ENCODE measurements around the gene PRR4. TPM values are rescaled to one million over a fixed set of nuclear protein-coding genes. Genes with fewer than 3 reads are reported as not detected.

Gene PRR4
- total RNA-seq, result 0.73 and 3.0 TPM in 2 replicates

GRCh38 chr12:10849425-10849878 lies at the start of gene PRR4:
TSS of gene PRR4 (minus strand) at chr12:10849475. CDS start at chr12:10849437, 38 bp downstream.

GRCh38 chr12:10884086-10884725 lies 34.9 kb upstream of the PRR4 start, which contains the start of gene PRH1:
TSS of gene PRH1 (minus strand) at chr12:10884255. CDS start at chr12:10884217, 38 bp downstream.

GRCh38 chr12:10826258-10826657 lies 23.0 kb downstream of the PRR4 start, which contains the start of gene TAS2R10:
TSS of gene TAS2R10 (minus strand) at chr12:10826358. CDS start at chr12:10826269, 89 bp downstream.

DNA sequence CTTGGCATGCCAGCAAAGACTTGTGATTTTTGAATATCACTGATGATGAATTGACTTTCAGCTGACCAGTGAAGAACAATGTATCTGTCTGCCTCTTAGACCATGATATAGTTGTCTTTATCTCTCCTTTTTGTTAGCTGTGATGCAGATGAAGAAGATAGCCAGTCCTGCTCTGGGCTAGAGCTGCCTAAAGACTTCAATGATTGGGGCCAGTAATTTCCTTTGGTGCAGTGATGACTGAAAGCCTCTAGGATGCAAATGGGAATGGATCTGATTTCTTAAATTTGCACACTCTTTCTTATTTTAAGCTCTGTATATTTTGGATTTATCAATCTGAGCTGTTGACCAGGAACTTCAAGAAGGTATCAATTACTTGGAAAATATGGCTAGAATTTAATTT lies 39.2 kb downstream of the PRR4 start, which contains the start of gene TAS2R9:
Gene TAS2R9, minus strand, starts transcription at position 101 of the 400 bp plus-strand sequence. Its CDS starts 93 bp downstream, at position 8.

GRCh38 chr12:10807186-10807585 lies 42.1 kb downstream of the PRR4 start, which contains the start of gene TAS2R8:
TSS of gene TAS2R8 (minus strand) at chr12:10807286. CDS start at chr12:10806980, 306 bp downstream.

GRCh38 chr12:10802587-10802986 lies 46.7 kb downstream of the PRR4 start, which contains the start of gene TAS2R7:
TSS of gene TAS2R7 (minus strand) at chr12:10802627. CDS start at chr12:10802570, 57 bp downstream.

Other genes with a start within 250 kb of the PRR4 start
- 8.1 and 25.7 TPM in 2 replicates for gene MAGOHB, start 235.9 kb downstream of the PRR4 start, total RNA-seq
- gene STYK1, start 175.4 kb downstream of the PRR4 start, total RNA-seq, result 0.50 TPM in 1 of 2 replicates, not detected in the other
- gene YBX3, start 126.2 kb downstream of the PRR4 start, total RNA-seq, result 80.9 and 140 TPM in 2 replicates
- gene TAS2R7, start 46.8 kb downstream of the PRR4 start, total RNA-seq, result not detected in 2 replicates
- 0.29 TPM in 1 of 2 replicates, not detected in the other for gene TAS2R8, start 42.2 kb downstream of the PRR4 start, total RNA-seq
- gene TAS2R9, start 39.3 kb downstream of the PRR4 start, total RNA-seq, result not detected in 2 replicates
- 0.99 and 1.6 TPM in 2 replicates for gene TAS2R10, start 23.1 kb downstream of the PRR4 start, total RNA-seq
- gene PRH1, start 34.8 kb upstream of the PRR4 start, total RNA-seq, result 10.8 and 25.5 TPM in 2 replicates
- gene TAS2R13, start 60.1 kb upstream of the PRR4 start, total RNA-seq, result 1.3 and 4.7 TPM in 2 replicates
- gene PRH2, start 79.8 kb upstream of the PRR4 start, total RNA-seq, result not detected in 2 replicates
- 2.3 and 4.1 TPM in 2 replicates for gene TAS2R14, start 89.8 kb upstream of the PRR4 start, total RNA-seq
- 2.3 and 6.8 TPM in 2 replicates for gene TAS2R50, start 137.4 kb upstream of the PRR4 start, total RNA-seq
- 2.8 and 5.1 TPM in 2 replicates for gene TAS2R20, start 148.8 kb upstream of the PRR4 start, total RNA-seq
- 4.5 and 9.6 TPM in 2 replicates for gene TAS2R19, start 173.1 kb upstream of the PRR4 start, total RNA-seq
- gene TAS2R31, start 181.9 kb upstream of the PRR4 start, total RNA-seq, result 5.1 and 9.2 TPM in 2 replicates
- gene TAS2R46, start 212.8 kb upstream of the PRR4 start, total RNA-seq, result 2.0 and 6.3 TPM in 2 replicates
- gene TAS2R43, start 242.8 kb upstream of the PRR4 start, total RNA-seq, result 0.33 and 2.3 TPM in 2 replicates